ENCODE measurements around the gene CACNA1B.
"Not testable (repeated sequence)": the region's sequence is repeated elsewhere in the genome, so short reads cannot be mapped to it uniquely, and the experiment has no call there.

The CACNA1B gene

GRCh38 chr9:138077126-138077525 lies 199.5 kb downstream of the CACNA1B start:
- DNase-seq, result no peak

DNA sequence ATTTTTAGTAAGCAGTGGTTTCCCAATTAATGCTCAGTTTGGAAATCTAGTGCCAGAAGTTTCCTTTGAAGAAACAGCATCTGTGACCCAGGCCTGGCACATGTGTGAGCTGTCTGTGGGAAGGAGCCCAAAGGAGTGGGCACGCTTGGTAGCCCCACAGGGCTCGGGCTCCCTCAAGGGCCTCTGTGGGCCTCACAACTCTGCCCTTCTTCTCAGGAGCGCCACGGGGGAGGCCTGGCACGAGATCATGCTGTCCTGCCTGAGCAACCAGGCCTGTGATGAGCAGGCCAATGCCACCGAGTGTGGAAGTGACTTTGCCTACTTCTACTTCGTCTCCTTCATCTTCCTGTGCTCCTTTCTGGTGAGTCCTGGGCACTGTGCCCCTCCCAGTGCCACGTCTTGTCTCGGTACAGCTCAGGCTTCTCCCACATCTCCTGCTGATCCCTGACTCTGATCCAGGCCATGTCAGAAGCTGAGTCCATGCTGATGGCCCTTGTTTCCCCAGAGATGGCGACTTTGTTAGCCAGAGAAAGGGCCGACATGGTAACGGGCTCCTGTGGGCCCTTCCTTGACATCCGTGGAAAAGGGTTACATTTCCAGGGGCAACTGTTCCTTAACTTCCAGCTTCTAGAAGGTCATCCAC lies 200.4 kb downstream of the CACNA1B start:
- no peak for DNase-seq

DNA sequence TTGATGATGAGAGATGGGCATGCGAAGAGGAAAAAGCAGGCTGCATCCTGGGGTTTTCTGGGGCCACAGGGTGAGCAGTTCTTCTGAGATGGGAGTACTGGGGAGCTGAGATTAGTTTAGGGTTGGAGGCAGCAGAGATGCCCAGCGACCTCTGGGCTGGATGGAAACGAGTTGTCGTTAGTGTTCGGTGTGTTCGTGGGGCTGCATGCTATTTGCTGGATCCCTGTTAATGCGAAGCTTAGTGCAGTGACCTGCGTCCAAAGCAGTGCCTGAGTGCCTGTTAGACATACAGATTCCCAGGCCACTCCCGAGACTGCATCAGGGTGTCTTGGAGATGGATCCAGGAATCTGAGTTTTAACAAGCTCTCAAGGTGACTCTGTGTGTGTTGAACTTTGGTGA lies 201.3 kb downstream of the CACNA1B start:
- no peak for DNase-seq

DNA sequence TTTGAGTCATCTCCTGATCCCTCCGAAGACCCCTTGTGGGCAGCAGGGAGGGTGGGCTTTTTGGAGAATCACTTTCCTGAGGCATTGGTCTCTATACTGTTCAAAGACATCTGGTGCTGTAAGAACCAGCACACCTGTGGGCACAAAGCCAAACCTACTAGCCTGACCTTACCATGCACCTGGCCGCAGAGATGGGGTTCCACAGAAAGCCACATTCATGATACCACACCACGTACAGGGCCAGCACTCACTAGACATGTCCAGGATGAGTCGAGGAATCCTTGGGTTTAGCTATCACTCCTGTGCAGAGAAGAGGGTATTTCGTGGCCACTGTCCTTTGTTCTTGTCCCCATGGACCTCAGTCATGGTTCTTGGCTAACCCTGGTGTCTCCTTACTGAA lies 203.4 kb downstream of the CACNA1B start:
- DNase-seq, result no peak

- no peak for DNase-seq
Observed at GRCh38 chr9:138082918-138083636, 205.5 kb downstream of the CACNA1B start.

GRCh38 chr9:138083873-138084272 lies 206.3 kb downstream of the CACNA1B start:
- DNase-seq, result no peak

DNA sequence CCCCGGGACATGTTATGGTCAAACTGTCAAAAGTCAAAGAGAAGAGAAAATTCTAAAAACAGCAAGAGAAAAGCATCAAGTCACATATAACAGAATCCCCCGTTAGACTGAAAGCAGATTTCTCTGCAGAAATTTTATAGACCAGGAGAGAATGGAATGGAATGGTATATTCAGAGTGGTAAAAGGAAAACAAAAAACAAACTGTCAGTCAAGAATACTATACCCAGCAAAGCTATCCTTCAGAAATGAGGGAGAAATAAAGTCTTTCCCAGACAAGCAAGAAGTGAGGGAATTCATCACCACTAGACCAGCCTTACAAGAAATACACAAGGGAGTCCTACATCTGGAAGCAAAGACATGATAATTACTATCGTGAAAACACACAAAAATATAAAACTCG lies 208.0 kb downstream of the CACNA1B start:
- DNase-seq, result no peak

GRCh38 chr9:138092057-138092456 lies 214.5 kb downstream of the CACNA1B start:
- DNase-seq, result not testable (repeated sequence)

GRCh38 chr9:138094028-138094427 lies 216.4 kb downstream of the CACNA1B start:
- no peak for DNase-seq

GRCh38 chr9:138095813-138096518 lies 218.4 kb downstream of the CACNA1B start:
- DNase-seq, result no peak

DNA sequence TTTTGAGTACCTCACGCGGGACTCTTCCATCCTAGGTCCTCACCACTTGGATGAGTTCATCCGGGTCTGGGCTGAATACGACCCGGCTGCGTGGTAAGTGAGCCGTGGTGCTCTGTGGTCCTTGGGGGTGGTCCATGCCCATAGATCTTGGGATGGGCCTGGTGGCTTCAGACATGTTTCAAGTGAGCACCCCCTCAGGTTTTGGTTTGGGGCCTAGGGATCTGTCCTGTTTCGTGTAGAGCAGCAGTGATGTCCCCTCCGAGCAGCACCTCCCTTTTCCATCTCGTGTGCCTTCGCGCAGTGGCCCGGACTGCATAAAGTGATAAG lies 218.9 kb downstream of the CACNA1B start:
- no peak for DNase-seq

DNA sequence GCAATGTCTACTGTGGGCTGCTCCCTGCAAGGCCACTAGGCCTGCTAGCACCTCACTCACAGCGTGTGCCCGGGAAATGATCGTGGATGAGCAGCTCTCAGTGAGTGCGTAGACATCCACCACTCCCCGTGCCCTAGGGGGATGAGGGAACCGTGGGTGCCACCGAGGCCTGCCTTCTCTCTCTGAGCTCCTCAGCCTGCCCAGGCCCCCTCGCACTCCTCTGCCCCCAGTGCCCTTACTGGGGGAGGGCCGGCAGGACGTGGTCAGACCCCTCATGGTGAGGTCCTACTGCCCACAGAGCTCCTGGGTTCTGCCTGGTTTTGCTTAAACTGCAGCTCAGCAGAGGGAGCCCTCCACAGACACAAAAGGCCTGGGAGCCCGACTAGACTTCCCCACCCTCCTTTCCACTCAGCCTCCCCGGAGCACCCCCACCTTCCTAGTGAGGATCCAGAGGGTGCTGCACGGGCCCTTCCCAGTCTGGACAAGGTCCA lies 220.0 kb downstream of the CACNA1B start:
- DNase-seq, result no peak

DNA sequence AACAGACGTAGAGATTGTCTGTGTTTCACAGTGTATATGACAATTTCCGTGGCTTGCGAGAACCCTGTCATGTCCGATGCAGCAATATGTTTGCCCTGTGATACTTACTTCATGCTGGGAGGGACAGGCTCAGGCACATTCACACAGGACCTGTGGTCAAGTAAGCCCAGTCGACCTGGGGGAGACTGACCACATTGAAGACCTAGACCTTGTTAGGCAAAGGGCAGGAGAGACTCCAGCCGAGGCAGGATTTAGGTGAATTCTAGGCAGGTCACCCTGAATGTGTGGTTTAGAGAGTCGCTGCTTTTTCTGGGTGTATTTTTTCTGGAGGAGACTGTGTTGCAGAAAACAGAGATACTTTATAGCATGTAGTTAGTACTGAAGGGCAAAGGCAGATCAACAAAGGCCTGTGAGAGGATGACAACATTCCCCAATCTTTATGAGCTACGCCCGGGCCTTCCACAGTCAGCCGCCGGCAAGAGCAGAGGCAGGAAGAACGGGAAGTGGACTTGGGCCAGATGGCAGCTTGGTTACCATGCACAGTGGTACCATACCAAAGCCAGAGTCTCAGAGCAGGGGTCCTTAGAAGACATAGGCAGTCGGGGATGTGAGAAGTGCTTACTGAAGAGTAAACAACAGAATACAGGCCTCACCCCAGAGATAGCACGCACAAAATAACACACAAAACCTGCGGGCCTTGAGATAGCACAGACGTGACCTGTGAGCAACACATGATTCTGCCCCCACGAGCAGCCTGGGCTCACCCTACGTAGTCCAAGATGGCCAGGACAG lies 220.7 kb downstream of the CACNA1B start:
- no peak for DNase-seq

DNA sequence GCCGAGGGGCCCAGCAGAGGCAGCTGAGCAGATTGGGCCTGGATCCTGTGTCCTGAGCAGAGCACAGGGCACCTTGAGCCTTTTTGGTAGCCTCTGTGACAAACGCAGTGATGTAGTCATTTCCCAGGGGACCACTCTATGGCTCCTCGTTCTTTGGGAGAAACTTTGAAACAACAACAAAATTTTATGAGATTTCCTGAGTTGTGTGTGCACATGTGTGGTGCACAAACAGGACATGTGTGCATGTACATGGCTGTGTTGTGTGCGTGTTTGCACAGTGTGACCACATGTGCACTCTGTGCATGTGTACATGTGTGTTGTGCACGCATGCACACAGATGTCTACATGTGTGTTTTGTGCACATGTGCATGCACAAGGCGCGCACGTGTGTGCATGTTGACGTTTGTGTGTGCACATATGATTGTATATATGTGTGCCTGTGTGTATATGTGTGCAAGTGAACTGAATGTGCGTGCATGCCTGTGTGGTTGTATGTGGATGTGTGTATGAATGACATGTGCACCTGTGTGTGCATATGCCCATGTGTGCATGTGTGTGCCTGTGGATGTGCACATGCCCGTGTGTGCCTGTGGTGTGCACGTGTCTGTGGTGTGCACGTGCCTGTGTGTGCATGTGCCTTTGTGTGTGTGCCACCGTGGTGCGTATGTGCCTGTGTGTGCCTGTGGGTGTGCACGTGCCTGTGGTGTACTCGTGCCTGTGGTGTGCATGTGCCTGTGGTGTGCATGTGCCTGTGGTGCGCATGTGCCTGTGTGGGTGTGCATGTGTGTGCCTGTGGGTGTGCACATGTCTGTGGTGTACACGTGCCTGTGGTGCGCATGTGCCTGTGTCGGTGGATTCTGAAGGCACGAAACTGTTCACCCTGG lies 221.6 kb downstream of the CACNA1B start:
- no peak for DNase-seq

DNA sequence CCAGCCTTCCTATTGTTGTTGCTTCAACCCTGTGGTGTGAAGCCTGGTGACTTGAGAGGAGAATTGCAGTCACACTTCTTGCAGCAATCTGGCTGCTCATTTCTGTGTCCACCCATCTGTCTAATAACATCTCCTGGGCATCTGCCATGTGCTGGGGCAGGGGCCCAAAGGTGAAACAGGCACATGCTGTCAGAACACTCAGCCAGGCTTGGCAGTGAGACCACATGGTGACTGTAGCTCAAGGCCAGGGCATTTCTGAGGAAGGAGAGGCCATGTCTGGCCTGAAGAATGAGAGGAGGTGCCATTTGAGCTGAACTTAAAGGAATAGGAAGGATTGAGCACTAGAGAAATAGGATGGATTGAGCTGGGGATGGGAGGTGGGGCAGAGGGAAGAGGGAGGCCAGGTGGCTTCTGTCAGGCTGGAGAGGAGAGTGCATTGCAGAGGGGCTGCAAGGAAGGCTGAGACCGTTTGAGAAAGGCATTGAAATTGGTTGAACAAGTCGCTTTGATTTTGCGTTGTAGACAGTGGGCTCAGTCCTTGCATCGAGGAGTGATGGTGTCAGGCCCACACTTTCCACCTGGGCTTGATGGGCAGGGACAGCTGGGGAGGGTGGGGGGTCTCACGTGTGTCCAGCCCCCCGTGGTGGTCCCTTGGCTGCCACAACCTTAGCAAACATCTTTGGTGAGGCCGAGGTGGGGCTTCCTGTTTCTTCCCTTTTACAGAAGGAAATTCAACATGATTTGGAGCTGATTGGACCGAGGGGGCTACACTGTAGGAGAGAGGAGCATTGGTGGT lies 222.4 kb downstream of the CACNA1B start:
- DNase-seq, result no peak

GRCh38 chr9:138100711-138101350 lies 223.2 kb downstream of the CACNA1B start:
- no peak for DNase-seq

DNA sequence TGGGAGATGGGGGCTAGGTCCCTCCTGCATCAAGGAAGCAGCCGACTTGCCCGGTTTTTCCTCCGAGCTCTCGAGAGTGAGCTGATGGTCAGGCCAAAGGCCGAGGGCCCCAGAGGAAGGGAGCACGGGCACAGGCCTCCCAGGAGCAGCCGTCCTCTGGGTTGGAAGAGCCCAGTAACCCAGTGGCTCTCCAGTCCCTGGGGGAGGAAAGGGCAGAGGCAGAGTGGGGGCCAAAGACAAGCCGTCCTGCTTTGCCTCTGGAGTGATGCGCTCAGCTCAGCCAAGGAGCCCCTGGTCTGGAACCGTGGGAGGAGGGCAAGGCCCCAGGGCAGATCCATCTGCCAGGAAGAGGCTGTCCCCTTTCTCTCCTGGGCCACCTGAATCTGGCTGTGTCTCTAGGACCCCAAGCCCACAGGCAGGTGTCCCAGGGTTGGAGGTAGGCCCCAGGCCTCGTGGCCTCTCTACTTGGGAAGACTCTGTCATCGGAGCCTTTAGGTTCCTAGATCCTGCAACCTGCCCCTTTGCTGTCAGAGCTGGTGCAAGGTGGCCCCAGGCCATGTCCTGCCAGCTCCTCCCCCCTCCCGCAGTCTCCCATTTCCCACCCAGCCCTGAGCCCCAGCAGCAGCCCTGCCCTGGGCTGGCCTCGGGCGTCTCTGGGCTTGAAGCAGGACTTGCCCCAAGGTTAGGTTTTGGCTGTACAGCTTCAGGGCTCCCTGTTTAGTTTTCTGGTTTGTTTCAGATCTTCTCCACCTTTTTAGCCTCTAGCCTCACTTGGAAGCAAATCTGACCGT lies 224.1 kb downstream of the CACNA1B start:
- DNase-seq, result no peak

GRCh38 chr9:138102246-138103051 lies 224.9 kb downstream of the CACNA1B start:
- DNase-seq, result no peak

All from stimulated activated CD4-positive, alpha-beta T cell treated with anti-CD3 and anti-CD28 coated beads, Interleukin-2, amount 100 ng/mL, for 48 hours (primary cell).